ENCODE results near the gene IL17RC. TPM values are rescaled to one million over a fixed set of nuclear protein-coding genes. Genes with fewer than 3 reads are reported as not detected.
"Not testable (repeated sequence)": the region's sequence is repeated elsewhere in the genome, so short reads cannot be mapped to it uniquely, and the experiment has no call there.

Gene IL17RC
- total RNA-seq, 2 experiments from 2014 or later, result 0.22 TPM; not detected in 1

DNA sequence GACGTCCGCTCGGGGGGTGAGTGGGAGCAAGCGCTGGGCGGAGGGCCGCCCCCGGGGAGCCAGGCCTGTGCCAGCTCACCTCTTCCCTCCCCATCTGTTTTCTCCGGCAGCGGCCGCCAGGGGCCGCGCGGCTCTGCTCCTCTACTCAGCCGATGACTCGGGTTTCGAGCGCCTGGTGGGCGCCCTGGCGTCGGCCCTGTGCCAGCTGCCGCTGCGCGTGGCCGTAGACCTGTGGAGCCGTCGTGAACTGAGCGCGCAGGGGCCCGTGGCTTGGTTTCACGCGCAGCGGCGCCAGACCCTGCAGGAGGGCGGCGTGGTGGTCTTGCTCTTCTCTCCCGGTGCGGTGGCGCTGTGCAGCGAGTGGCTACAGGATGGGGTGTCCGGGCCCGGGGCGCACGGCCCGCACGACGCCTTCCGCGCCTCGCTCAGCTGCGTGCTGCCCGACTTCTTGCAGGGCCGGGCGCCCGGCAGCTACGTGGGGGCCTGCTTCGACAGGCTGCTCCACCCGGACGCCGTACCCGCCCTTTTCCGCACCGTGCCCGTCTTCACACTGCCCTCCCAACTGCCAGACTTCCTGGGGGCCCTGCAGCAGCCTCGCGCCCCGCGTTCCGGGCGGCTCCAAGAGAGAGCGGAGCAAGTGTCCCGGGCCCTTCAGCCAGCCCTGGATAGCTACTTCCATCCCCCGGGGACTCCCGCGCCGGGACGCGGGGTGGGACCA, 16.1 kb downstream of the IL17RC start:
- peak; percentile 76 for ATAC-seq (ENCODE audit: low read depth)

DNA sequence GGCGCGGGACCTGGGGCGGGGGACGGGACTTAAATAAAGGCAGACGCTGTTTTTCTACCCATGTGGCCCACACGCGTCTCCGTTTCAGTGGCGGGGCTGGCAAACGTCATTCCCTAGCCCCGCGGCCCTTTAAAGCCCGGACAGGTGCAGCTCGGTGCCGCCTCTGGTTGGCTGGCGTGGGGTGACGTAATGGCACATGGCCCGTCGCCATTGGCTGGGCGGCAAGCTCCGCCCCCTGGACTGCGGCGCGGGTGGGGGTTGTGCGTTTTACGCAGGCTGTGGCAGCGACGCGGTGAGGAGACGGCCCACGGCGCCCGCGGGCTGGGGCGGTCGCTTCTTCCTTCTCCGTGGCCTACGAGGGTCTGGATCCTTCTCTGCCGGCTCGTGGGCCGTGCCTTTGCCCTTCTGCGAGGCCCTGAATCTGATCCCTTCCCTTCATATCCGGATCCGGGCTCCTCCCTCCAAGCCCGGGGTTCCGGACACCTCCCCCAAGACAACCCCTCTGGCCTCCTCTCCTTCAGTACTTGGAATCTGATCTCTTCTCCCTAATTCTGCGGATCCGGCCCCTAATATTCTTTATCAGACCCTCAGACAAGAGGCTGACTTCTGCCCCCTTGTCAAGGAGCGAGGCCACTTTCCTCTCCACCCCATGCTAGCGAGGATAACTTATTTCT, 16.8 kb downstream of the IL17RC start, which contains the start of gene CRELD1:
Gene CRELD1, plus strand, starts transcription at position 274 of the 674 bp plus-strand sequence. CDS start 605 bp downstream, outside the sequence.
- peak within 1 kb of the TSS; percentile 88 for H3K27ac Mint-ChIP-seq
- H3K4me1 Mint-ChIP-seq, result peaks cover 23% of the 10 kb centered on the region
- H3K9me3 Mint-ChIP-seq, result no peaks in the 10 kb centered on the region
- POLR2A ChIA-PET, result interaction anchor here (0.6 to 2.7 kb wide), 18 partner anchors 11 to 387 kb away, joined by 3 to 31 read pairs (median 4); partner anchors contain the start of genes BRPF1, FANCD2, IL17RE and JAGN1
- ATAC-seq (ENCODE audit: low read depth), result peak; percentile 82
- no peaks in the 10 kb centered on the region for H3K27me3 Mint-ChIP-seq
- peaks cover 7% of the 10 kb centered on the region for H3K36me3 Mint-ChIP-seq
- H3K4me3 Mint-ChIP-seq, result peak within 1 kb of the TSS; percentile 92
- peak; percentile 98 for DNase-seq

More for the DNA sequence above, 16.1 kb downstream of the IL17RC start:
- Mint-ChIP-seq H3K27ac (peak overlapping the region; percentile 88), H3K36me3 (peaks cover 7% of the 10 kb centered on the region), H3K9me3 (no peaks in the 10 kb centered on the region), H3K27me3 (no peaks in the 10 kb centered on the region), H3K4me3 (peak overlapping the region; percentile 92), H3K4me1 (peaks cover 23% of the 10 kb centered on the region)
- POLR2A ChIA-PET, result interaction anchor here (0.7 to 2.7 kb wide), 21 partner anchors 12 to 388 kb away, joined by 3 to 31 read pairs (median 4); partner anchors contain the start of genes BRPF1, FANCD2, IL17RE and JAGN1
- DNase-seq, result peak; percentile 85

DNA sequence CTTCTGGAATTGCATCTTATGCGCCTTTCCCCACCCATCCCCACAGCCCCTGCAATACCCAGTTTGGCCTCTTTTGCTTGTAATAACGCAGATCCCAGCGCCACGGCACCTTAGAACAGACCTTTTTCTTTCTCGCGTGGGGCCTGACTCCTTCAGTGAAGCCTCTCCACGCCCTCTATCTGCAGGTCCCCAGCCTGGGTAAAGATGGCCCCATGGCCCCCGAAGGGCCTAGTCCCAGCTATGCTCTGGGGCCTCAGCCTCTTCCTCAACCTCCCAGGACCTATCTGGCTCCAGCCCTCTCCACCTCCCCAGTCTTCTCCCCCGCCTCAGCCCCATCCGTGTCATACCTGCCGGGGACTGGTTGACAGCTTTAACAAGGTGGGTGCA, 17.3 kb downstream of the IL17RC start:
- ATAC-seq (ENCODE audit: low read depth) (no peak), DNase-seq (no peak)
- Mint-ChIP-seq H3K36me3 (peaks cover 7% of the 10 kb centered on the region), H3K9me3 (no peaks in the 10 kb centered on the region), H3K27ac (peak overlapping the region; percentile 88), H3K4me1 (peaks cover 23% of the 10 kb centered on the region), H3K27me3 (no peaks in the 10 kb centered on the region), H3K4me3 (peak overlapping the region; percentile 92)
- POLR2A ChIA-PET, result interaction anchor here (0.6 to 2.6 kb wide), 8 partner anchors 12 to 387 kb away, joined by 3 to 31 read pairs (median 5); partner anchors contain the start of genes IL17RE, JAGN1 and SEC13

DNA sequence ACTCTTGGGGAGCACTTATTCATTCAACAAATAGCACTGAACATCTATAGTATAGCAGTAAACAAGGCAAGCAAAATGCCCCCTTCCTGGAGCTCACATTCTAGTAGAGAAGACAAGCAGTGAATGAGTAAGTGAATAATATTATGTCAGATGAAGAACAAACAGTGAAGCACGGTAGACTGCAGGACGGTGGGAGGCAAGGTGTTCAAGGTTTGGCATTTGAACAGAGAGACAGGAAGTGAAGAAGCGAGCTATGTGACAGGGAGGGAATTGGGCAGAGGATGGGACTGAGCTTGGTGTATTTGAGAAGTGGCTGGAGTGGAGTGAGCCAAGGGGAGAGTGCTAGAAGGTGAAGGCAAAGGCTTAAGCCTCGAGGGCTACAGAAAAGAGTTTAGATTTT, 18.1 kb downstream of the IL17RC start:
- Mint-ChIP-seq H3K9me3 (no peaks in the 10 kb centered on the region), H3K27ac (peak overlapping the region; percentile 18), H3K36me3 (peaks cover 7% of the 10 kb centered on the region), H3K4me3 (peak overlapping the region; percentile 92), H3K4me1 (peaks cover 23% of the 10 kb centered on the region), H3K27me3 (no peaks in the 10 kb centered on the region)
- ATAC-seq (ENCODE audit: low read depth) (no peak), DNase-seq (no peak)
- POLR2A ChIA-PET, result interaction anchor here (0.7 to 2.3 kb wide), 3 partner anchors 12 to 44 kb away, joined by 4 to 5 read pairs (median 5); partner anchors contain the start of gene JAGN1

GRCh38 chr3:9935966-9936510, 19.1 kb downstream of the IL17RC start:
- Mint-ChIP-seq H3K27ac (no peak overlapping the region), H3K36me3 (peaks cover 7% of the 10 kb centered on the region), H3K4me3 (no peak overlapping the region), H3K9me3 (no peaks in the 10 kb centered on the region), H3K4me1 (peaks cover 23% of the 10 kb centered on the region), H3K27me3 (no peaks in the 10 kb centered on the region)
- POLR2A ChIA-PET, result interaction anchor here (1.6 to 2.3 kb wide), 2 partner anchors 15 to 46 kb away, joined by 5 read pairs; partner anchors contain the start of gene JAGN1
- ATAC-seq (ENCODE audit: low read depth) (no peak), DNase-seq (no peak)

GRCh38 chr3:9937486-9938238, 20.8 kb downstream of the IL17RC start:
- Mint-ChIP-seq H3K4me3 (no peak overlapping the region), H3K27ac (no peak overlapping the region), H3K27me3 (no peaks in the 10 kb centered on the region), H3K36me3 (peaks cover 10% of the 10 kb centered on the region), H3K4me1 (peaks cover 15% of the 10 kb centered on the region), H3K9me3 (no peaks in the 10 kb centered on the region)
- no peak for DNase-seq
- POLR2A ChIA-PET, result no interaction called here
- ATAC-seq (ENCODE audit: low read depth), result no peak

DNA sequence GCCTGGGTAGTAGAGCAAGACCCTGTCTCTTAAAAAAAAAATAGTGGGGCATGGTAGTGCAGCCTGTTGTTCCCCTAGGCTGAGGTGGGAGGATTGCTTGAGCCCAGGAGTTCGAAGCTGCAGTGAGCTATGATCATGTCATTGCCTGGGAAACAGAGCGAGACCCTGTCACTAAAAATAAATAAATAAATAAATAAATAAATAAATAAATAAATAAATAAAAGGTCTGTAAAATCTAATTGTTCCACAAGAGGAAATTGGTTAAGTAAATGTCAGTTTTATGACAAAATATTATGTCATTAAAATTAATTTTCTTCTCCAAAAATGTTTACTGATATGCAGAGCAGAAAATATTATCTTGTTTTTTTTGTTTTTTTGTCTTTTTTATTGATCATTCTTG, 22.1 kb downstream of the IL17RC start:
- POLR2A ChIA-PET, result no interaction called here
- no peaks in the 10 kb centered on the region for H3K27me3 Mint-ChIP-seq
- no peak for ATAC-seq (ENCODE audit: low read depth)
- H3K4me1 Mint-ChIP-seq, result peaks cover 15% of the 10 kb centered on the region
- peaks cover 10% of the 10 kb centered on the region for H3K36me3 Mint-ChIP-seq
- no peak overlapping the region for H3K27ac Mint-ChIP-seq
- no peaks in the 10 kb centered on the region for H3K9me3 Mint-ChIP-seq
- no peak overlapping the region for H3K4me3 Mint-ChIP-seq
- DNase-seq, result no peak

- ATAC-seq (ENCODE audit: low read depth); H3K9me3 Mint-ChIP-seq; POLR2A ChIA-PET; H3K36me3 Mint-ChIP-seq; H3K27me3 Mint-ChIP-seq; H3K27ac Mint-ChIP-seq; DNase-seq; H3K4me3 Mint-ChIP-seq; H3K4me1 Mint-ChIP-seq: not testable (repeated sequence)
Measured at GRCh38 chr3:9939906-9940305, 23.0 kb downstream of the IL17RC start.

GRCh38 chr3:9940746-9941145, 23.8 kb downstream of the IL17RC start:
- Mint-ChIP-seq H3K27ac (no peak overlapping the region), H3K4me3 (no peak overlapping the region), H3K27me3 (no peaks in the 10 kb centered on the region), H3K9me3 (no peaks in the 10 kb centered on the region), H3K36me3 (peaks cover 6% of the 10 kb centered on the region), H3K4me1 (peaks cover 1% of the 10 kb centered on the region)
- POLR2A ChIA-PET, result no interaction called here
- DNase-seq (no peak), ATAC-seq (ENCODE audit: low read depth) (no peak)

DNA sequence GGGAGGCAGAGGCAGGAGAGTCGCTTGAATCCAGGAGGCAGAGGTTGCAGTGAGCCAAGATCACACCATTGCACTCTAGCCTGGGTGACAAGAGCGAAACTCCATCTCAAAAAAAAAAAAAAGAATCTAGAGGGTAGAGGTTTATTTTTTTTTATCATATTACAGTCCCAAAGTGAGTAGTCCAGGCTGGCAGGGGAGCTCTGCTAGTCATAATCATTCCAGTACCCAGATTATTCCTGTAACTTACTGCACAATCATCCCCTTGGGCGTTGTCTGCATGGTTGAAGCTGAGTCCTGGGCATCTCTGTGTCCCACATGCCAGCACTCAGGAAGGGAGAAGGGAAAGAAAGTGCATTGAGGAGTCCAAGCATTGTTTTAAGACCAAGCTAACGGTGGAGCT, 25.3 kb downstream of the IL17RC start:
- no peak overlapping the region for H3K4me3 Mint-ChIP-seq
- POLR2A ChIA-PET, result interaction anchor here (0.8 to 1.6 kb wide), 3 partner anchors 10 to 30 kb away, joined by 3 to 7 read pairs (median 3); partner anchors contain the start of gene PRRT3
- H3K27me3 Mint-ChIP-seq, result no peaks in the 10 kb centered on the region
- ATAC-seq (ENCODE audit: low read depth) (no peak), DNase-seq (no peak)
- H3K4me1 Mint-ChIP-seq, result no peaks in the 10 kb centered on the region
- H3K36me3 Mint-ChIP-seq, result peaks cover 5% of the 10 kb centered on the region
- H3K27ac Mint-ChIP-seq, result no peak overlapping the region
- H3K9me3 Mint-ChIP-seq, result no peaks in the 10 kb centered on the region

DNA sequence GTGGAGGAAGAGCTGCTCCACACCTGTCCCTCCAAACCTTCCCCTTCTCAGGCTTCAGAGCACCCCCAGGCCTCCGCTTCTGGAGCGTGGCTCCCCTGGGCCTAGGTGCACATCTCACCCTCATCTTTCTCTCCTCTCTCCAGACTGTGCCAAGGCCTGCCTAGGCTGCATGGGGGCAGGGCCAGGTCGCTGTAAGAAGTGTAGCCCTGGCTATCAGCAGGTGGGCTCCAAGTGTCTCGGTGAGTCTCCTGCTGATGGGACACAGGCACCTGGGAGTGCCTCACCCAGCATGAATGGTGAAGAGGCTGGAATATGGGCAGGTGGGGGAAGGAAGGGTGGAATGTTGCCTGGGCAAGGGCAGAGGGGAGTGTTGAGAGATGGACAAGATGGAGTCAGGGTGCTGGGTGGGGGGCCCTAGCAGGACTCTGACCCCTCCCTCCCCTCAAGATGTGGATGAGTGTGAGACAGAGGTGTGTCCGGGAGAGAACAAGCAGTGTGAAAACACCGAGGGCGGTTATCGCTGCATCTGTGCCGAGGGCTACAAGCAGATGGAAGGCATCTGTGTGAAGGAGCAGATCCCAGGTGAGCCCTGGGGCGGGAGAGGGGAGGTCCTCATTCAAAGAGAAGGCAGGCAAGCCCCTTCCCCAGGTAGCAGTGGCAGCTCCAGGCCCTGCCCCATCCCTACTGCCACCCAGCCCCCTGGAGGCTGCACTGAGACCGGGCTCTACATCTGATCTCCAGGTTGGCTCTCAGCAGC, 26.2 kb downstream of the IL17RC start:
- Mint-ChIP-seq H3K4me1 (no peaks in the 10 kb centered on the region), H3K36me3 (peaks cover 3% of the 10 kb centered on the region), H3K9me3 (no peaks in the 10 kb centered on the region), H3K4me3 (no peak overlapping the region), H3K27ac (no peak overlapping the region), H3K27me3 (no peaks in the 10 kb centered on the region)
- POLR2A ChIA-PET, result interaction anchor here (0.8 to 1.6 kb wide), 3 partner anchors 9 to 31 kb away, joined by 3 to 7 read pairs (median 3); partner anchors contain the start of gene PRRT3
- DNase-seq, result no peak
- no peak for ATAC-seq (ENCODE audit: low read depth)

DNA sequence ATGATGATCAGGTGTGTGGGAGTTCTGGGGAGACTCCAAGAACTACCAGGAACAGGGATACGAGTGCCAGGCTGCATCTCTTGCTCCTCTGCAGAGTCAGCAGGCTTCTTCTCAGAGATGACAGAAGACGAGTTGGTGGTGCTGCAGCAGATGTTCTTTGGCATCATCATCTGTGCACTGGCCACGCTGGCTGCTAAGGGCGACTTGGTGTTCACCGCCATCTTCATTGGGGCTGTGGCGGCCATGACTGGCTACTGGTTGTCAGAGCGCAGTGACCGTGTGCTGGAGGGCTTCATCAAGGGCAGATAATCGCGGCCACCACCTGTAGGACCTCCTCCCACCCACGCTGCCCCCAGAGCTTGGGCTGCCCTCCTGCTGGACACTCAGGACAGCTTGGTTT, 27.4 kb downstream of the IL17RC start:
- Mint-ChIP-seq H3K9me3 (no peaks in the 10 kb centered on the region), H3K36me3 (peaks cover 3% of the 10 kb centered on the region), H3K27me3 (no peaks in the 10 kb centered on the region), H3K27ac (no peak overlapping the region), H3K4me3 (no peak overlapping the region), H3K4me1 (no peaks in the 10 kb centered on the region)
- POLR2A ChIA-PET, result no interaction called here
- DNase-seq (no peak), ATAC-seq (ENCODE audit: low read depth) (no peak)
